ENCODE results near the gene CHCHD1. TPM values are rescaled to one million over a fixed set of nuclear protein-coding genes. Genes with fewer than 3 reads are reported as not detected.
"Not testable (repeated sequence)": the region's sequence is repeated elsewhere in the genome, so short reads cannot be mapped to it uniquely, and the experiment has no call there.

Gene CHCHD1
- total RNA-seq, 4 donors from 2014 or later: 14.1 to 57.3 (median 28.9) TPM

DNA sequence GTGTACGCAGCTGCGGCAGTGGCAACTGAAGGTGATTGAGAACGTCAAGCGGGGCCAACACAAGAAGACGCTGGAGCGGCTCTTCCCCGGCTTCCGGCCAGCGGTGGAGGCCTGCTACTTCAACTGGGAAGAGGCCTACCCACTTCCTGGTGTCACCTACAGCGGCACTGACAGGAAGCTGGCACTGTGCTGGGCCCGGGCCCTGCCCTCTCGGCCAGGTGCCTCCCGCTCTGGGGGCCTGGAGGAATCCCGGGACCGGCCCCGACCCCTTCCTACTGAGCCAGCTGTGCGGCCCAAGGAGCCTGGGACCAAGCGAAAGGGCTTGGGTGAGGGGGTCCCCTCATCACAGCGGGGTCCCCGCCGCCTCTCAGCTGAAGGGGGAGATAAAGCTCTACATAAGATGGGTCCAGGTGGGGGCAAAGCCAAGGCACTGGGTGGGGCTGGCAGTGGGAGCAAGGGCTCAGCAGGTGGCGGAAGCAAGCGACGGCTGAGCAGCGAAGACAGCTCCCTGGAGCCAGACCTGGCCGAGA is 10.1 kb downstream of the CHCHD1 start:
- no peaks in the 10 kb centered on the region for H3K27me3 ChIP-seq
- H3K4me3 ChIP-seq (replicated peaks in 1 of 3): no peak overlapping the region
- intact Hi-C loops (cut with DNase I): no loop called here
- H3K4me1 ChIP-seq: peaks cover 8% of the 10 kb centered on the region in 2 donors
- no peak overlapping the region for H3K27ac ChIP-seq
- peaks cover 76% of the 10 kb centered on the region in 2 donors for H3K36me3 ChIP-seq
- H3K9me3 ChIP-seq: no peaks in the 10 kb centered on the region
- TF ChIP-seq POLR2A (IDR thresholded peaks at IDR 0.05): no peak
- TF ChIP-seq, protein P1, sequence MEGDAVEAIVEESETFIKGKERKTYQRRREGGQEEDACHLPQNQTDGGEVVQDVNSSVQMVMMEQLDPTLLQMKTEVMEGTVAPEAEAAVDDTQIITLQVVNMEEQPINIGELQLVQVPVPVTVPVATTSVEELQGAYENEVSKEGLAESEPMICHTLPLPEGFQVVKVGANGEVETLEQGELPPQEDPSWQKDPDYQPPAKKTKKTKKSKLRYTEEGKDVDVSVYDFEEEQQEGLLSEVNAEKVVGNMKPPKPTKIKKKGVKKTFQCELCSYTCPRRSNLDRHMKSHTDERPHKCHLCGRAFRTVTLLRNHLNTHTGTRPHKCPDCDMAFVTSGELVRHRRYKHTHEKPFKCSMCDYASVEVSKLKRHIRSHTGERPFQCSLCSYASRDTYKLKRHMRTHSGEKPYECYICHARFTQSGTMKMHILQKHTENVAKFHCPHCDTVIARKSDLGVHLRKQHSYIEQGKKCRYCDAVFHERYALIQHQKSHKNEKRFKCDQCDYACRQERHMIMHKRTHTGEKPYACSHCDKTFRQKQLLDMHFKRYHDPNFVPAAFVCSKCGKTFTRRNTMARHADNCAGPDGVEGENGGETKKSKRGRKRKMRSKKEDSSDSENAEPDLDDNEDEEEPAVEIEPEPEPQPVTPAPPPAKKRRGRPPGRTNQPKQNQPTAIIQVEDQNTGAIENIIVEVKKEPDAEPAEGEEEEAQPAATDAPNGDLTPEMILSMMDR (IDR thresholded peaks at IDR 0.05): no peak
- 94 to 96% methylated on average over 18 to 25 of the region's 26 CpGs for WGBS, 2 donors
- DNase-seq: no peak

DNA sequence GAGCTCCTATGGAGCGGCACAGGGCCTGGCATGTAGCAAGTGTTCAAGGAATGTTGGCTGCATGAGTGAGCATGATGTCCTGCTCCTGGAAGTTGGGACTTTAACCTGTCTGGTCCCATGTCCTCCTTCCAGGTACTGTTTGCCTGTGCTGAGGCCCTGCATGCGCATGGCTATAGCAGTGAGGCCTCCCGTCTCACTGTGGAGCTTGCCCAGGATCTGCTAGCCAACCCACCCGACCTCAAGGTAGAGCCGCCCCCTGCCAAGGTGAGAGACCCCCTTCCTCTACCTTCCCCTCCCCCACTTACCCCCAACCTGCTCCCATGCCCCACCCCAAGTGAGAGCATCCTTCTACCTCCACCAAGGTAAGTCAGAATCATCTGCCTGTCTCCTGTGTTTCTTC is 11.6 kb downstream of the CHCHD1 start:
- Histone ChIP-seq H3K4me1 (no peaks in the 10 kb centered on the region), H3K27me3 (no peaks in the 10 kb centered on the region), H3K36me3 (peaks cover 91% of the 10 kb centered on the region in 2 donors), H3K9me3 (no peaks in the 10 kb centered on the region), H3K27ac (no peak overlapping the region), H3K4me3 (replicated peaks in 1 of 3) (no peak overlapping the region)
- no peak for DNase-seq
- intact Hi-C loops (cut with DNase I): no loop called here
- no peak for TF ChIP-seq POLR2A (IDR thresholded peaks at IDR 0.05)
- TF ChIP-seq, protein P1 (IDR thresholded peaks at IDR 0.05): no peak
- 95 to 96% methylated on average over 5 of the region's 5 CpGs for WGBS, 2 donors

DNA sequence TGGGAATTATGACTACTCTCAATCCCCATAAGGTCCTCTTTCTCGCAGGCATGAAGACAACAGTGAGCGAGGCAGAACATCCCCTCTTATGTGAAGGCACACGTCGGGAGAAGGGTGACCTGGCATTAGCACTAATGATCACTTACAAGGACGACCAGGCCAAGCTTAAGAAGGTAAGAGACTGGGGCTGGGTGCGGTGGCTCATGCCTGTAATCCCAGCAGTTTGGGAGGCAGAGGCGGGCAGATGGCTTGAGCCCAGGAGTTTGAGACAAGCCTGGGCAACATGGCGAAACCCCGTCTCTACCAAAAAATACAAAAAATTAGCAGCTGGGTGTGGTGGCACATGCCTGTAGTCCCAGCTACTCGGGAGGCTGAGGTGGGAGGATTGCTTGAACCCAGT is 13.6 kb downstream of the CHCHD1 start:
- DNase-seq; H3K9me3 ChIP-seq; H3K4me1 ChIP-seq; H3K4me3 ChIP-seq (replicated peaks in 1 of 3); H3K27ac ChIP-seq; H3K27me3 ChIP-seq; intact Hi-C loops (cut with DNase I): not testable (repeated sequence)
- H3K36me3 ChIP-seq: peaks cover 80 to 90% of the 10 kb centered on the region in 2 donors
- 92 to 98% methylated on average over 10 of the region's 10 CpGs for whole genome bisulfite sequencing, 2 donors

DNA sequence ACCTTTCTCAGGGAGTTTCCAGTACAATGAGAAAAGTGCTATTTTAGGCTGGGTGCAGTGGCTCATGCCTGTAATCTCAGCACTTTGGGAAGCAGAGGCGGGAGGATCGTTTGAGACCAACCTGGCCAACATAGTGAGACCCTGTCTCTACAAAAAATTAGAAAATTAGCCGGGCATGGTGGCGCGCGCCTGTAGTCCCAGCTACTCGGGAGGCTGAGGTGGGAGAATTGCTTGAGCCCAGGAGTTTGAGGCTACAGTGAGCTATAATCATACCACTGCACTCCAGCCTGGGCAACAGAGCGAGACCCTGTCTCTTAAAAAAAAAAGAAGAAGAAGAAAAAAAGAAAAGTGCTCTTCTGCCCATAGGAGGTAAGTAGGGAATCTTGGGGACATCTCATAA is 14.2 kb downstream of the CHCHD1 start:
- H3K9me3 ChIP-seq; DNase-seq; H3K4me1 ChIP-seq; H3K27ac ChIP-seq; H3K4me3 ChIP-seq (replicated peaks in 1 of 3); intact Hi-C loops (cut with DNase I); H3K27me3 ChIP-seq: not testable (repeated sequence)
- peaks cover 80 to 87% of the 10 kb centered on the region in 2 donors for H3K36me3 ChIP-seq
- 96 to 98% methylated on average over 8 of the region's 8 CpGs for WGBS, 2 donors

DNA sequence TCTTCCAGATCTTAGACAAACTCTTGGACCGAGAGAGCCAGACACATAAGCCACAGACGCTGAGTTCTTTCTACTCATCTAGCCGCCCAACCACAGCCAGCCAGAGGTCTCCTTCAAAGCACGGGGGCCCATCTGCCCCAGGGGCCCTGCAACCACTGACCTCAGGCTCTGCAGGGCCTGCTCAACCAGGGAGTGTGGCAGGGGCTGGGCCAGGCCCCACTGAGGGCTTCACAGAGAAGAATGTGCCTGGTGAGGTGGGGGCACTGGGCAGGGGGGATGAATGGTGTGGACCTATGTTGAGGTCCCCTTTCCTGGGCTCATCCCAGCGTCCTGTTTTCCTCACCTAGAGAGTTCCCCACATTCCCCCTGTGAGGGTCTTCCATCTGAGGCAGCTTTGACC is 14.9 kb downstream of the CHCHD1 start:
- no peak overlapping the region for H3K27ac ChIP-seq
- no peak for DNase-seq
- 62 to 77% methylated on average over 3 to 4 of the region's 5 CpGs for WGBS, 2 donors
- peaks cover 80 to 87% of the 10 kb centered on the region in 2 donors for H3K36me3 ChIP-seq
- TF ChIP-seq POLR2A (IDR thresholded peaks at IDR 0.05): no peak
- TF ChIP-seq, protein P1 (IDR thresholded peaks at IDR 0.05): no peak
- H3K9me3 ChIP-seq: no peaks in the 10 kb centered on the region
- no peaks in the 10 kb centered on the region for H3K27me3 ChIP-seq
- H3K4me3 ChIP-seq (replicated peaks in 1 of 3): no peak overlapping the region
- no peaks in the 10 kb centered on the region for H3K4me1 ChIP-seq
- intact Hi-C loops (cut with DNase I): no loop called here

DNA sequence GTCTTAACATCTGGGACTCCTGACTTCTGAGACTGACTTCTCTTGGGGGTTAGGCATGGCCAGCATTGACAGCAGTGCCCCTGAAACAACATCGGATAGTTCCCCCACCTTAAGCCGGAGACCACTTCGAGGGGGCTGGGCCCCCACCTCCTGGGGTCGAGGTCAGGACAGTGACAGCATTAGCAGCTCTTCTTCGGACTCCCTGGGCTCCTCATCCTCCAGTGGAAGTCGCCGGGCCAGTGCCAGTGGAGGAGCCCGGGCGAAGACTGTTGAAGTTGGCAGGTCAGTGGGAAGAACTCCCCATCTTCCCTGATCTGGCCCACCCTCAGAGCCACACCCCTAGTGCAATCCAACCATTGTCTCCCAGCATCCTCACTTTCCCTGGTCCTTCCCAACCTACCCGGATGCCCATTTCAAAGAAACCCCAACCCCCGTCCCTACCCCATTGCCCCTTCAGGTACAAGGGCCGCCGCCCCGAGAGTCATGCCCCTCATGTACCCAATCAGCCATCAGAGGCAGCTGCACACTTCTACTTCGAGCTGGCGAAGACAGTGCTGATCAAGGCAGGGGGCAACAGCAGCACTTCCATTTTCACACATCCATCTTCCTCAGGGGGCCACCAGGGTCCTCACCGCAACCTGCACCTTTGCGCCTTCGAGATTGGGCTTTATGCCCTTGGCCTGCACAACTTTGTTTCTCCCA is 15.6 kb downstream of the CHCHD1 start:
- Histone ChIP-seq H3K9me3 (no peaks in the 10 kb centered on the region), H3K27ac (no peak overlapping the region), H3K36me3 (peaks cover 80 to 87% of the 10 kb centered on the region in 2 donors), H3K27me3 (no peaks in the 10 kb centered on the region), H3K4me3 (replicated peaks in 1 of 3) (no peak overlapping the region), H3K4me1 (no peaks in the 10 kb centered on the region)
- TF ChIP-seq POLR2A (IDR thresholded peaks at IDR 0.05): no peak
- TF ChIP-seq, protein P1 (IDR thresholded peaks at IDR 0.05): no peak
- 91 to 95% methylated on average over 14 to 15 of the region's 19 CpGs for WGBS, 2 donors
- no peak for DNase-seq
- intact Hi-C loops (cut with DNase I): no loop called here
